SK-MEL-5 (cell line): ENCODE measurements around the gene CERS1. TPM values are rescaled to one million over a fixed set of nuclear protein-coding genes. Genes with fewer than 3 reads are reported as not detected.
A peak's percentile ranks its signal among the peaks of the same experiment; 100 is the strongest.

Experiments
- DNase-seq: peaks from one replicate; pipeline ENCODE4 v3.0.0-alpha.2; 2016; ENCODE audit warnings: low read depth, low spot score
- in situ Hi-C: cut with HindIII; loops from 2 replicates; pipeline ENCODE4 v1.10.0; 2016; ENCODE audit warnings: low sequenced_read_pairs, high pct_unique_total_duplicates, low pct_unique_long_range_greater_than_20kb
- total RNA-seq: library from RNA; depleted of rRNA; stranded (reverse); fragments of >200 nt; shearing (Covaris generic); gene quantifications from 2 replicates; pipeline ENCODE4 v1.2.3, GENCODE V29; 2014

The CERS1 gene
- total RNA-seq, 1 experiment from 2014 or later = 12.0 TPM

- peak; percentile 52 for DNase-seq
- in situ Hi-C loops = no loop called here
Measured at GRCh38 chr19:18865973-18866799, 29.8 kb downstream of the CERS1 start.

GRCh38 chr19:18865106-18865972, 30.6 kb downstream of the CERS1 start:
- in situ Hi-C loops = no loop called here
- no peak for DNase-seq

- DNase-seq = no peak
- in situ Hi-C loops = no loop called here
Measured at GRCh38 chr19:18863843-18864362, 32.1 kb downstream of the CERS1 start.

- in situ Hi-C loops = no loop called here
- no peak for DNase-seq
Measured at GRCh38 chr19:18862976-18863842, 32.7 kb downstream of the CERS1 start.

- in situ Hi-C loops = no loop called here
- DNase-seq = no peak
Measured at GRCh38 chr19:18861917-18862316, 34.0 kb downstream of the CERS1 start.

- in situ Hi-C loops = no loop called here
- no peak for DNase-seq
Measured at GRCh38 chr19:18861235-18861634, 34.7 kb downstream of the CERS1 start.

GRCh38 chr19:18860725-18861124, 35.2 kb downstream of the CERS1 start:
- in situ Hi-C loops = no loop called here
- no peak for DNase-seq

GRCh38 chr19:18860302-18860700, 35.7 kb downstream of the CERS1 start:
- in situ Hi-C loops = no loop called here
- DNase-seq = no peak

- in situ Hi-C loops = no loop called here
- DNase-seq = no peak
Measured at GRCh38 chr19:18859676-18860301, 36.2 kb downstream of the CERS1 start.

GRCh38 chr19:18858906-18859646, 36.9 kb downstream of the CERS1 start:
- in situ Hi-C loops = no loop called here
- no peak for DNase-seq

- in situ Hi-C loops = no loop called here
- no peak for DNase-seq
Measured at GRCh38 chr19:18857223-18857622, 38.7 kb downstream of the CERS1 start.

GRCh38 chr19:18856385-18857126, 39.4 kb downstream of the CERS1 start:
- in situ Hi-C loops = no loop called here
- DNase-seq = peak; percentile 49

GRCh38 chr19:18855647-18856384, 40.1 kb downstream of the CERS1 start:
- in situ Hi-C loops = no loop called here

GRCh38 chr19:18854982-18855381, 41.0 kb downstream of the CERS1 start:
- in situ Hi-C loops = no loop called here
- DNase-seq = no peak

More at GRCh38 chr19:18855647-18856384, 40.1 kb downstream of the CERS1 start:
- DNase-seq = no peak

- no peak for DNase-seq
- in situ Hi-C loops = no loop called here
Measured at GRCh38 chr19:18853755-18854427, 42.1 kb downstream of the CERS1 start.
